ELR (cell line): ENCODE data around the gene FBXO34.

Experiments used
- DNase-seq: peaks from one replicate; pipeline ENCODE4 v3.0.0-alpha.2; 2015; ENCODE audit warnings: low read depth

Gene FBXO34

GRCh38 chr14:55383541-55384140, 112.4 kb downstream of the FBXO34 start:
- no peak for DNase-seq

DNA sequence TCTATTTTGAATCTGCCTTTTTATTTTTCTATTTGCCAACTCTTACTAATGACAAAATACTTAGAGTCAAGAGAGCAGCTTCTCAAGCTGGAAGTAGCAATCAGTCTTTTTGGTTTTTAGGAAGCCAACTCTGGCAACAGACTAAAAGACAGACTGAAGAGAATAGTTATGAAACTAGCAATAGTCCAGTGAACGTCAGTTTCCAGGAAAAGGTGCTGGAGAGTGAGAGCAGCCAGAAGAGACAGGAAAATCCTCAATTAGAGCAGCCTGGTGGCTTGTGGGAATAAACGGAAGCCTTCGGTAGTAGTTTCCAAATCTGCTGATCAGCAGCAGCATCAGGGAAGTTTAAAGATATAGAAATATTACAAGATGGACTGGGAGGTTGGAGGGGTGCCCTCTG, 113.3 kb downstream of the FBXO34 start:
- DNase-seq, result no peak

- DNase-seq, result no peak
Measured at GRCh38 chr14:55386037-55386808, 115.0 kb downstream of the FBXO34 start.

DNA sequence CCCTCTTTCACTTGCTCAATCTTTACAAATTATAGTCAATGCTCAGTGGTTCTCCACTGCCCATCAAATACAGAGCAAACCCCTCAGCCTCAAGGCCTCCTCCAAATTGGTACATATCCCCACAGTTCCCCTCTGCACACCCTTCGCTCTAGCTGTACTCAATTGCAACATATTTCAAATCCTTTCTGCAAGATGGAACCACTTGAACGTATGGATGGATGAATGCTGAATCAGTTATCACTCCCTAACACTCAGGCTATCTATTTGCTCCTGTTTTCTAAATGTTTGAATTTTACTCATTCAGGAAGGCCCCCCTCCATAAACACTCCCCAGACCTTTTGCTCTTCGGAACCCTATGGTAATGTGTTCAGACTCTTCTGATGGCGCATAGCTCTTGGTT, 115.9 kb downstream of the FBXO34 start:
- DNase-seq, result no peak

GRCh38 chr14:55388160-55388559, 116.9 kb downstream of the FBXO34 start:
- DNase-seq, result peak; percentile 86

DNA sequence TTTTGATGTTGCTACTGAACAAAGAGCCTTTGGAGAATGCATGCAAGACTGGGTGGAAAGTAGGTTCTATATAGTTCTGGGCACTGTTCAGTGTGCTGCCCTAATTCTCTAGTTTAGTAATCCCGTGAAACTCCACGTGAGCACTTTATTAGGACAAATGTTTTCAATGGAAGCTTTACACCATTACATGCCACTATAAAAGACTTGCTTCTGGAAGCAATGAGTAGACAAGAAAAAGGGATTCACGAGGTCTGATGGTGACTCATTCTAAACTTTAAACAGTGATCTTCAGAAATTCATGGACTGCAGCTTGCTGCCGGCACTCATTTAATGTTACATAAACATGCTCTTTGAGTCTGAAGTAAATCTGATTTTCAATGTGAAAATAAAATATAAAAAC, 118.1 kb downstream of the FBXO34 start:
- peak; percentile 86 for DNase-seq

GRCh38 chr14:55398679-55399078, 127.5 kb downstream of the FBXO34 start:
- DNase-seq, result peak; percentile 98

- peak; percentile 18 for DNase-seq
Measured at GRCh38 chr14:55399183-55399582, 128.0 kb downstream of the FBXO34 start.

GRCh38 chr14:55399852-55400251, 128.6 kb downstream of the FBXO34 start:
- DNase-seq, result peak; percentile 52

- DNase-seq, result no peak
Measured at GRCh38 chr14:55401751-55402150, 130.5 kb downstream of the FBXO34 start.
